HG02970 (cell line): ENCODE results near the gene ACAD8.

Experiments used
- ATAC-seq: cut with Tn5 transposase; IDR thresholded peaks from one replicate; pipeline ENCODE4 v1.9.1; 2021; ENCODE audit warnings: mild to moderate bottlenecking, moderate library complexity, moderate number of reproducible peaks; ENCODE audit not compliant: unreplicated experiment, low FRiP score

The ACAD8 gene

DNA sequence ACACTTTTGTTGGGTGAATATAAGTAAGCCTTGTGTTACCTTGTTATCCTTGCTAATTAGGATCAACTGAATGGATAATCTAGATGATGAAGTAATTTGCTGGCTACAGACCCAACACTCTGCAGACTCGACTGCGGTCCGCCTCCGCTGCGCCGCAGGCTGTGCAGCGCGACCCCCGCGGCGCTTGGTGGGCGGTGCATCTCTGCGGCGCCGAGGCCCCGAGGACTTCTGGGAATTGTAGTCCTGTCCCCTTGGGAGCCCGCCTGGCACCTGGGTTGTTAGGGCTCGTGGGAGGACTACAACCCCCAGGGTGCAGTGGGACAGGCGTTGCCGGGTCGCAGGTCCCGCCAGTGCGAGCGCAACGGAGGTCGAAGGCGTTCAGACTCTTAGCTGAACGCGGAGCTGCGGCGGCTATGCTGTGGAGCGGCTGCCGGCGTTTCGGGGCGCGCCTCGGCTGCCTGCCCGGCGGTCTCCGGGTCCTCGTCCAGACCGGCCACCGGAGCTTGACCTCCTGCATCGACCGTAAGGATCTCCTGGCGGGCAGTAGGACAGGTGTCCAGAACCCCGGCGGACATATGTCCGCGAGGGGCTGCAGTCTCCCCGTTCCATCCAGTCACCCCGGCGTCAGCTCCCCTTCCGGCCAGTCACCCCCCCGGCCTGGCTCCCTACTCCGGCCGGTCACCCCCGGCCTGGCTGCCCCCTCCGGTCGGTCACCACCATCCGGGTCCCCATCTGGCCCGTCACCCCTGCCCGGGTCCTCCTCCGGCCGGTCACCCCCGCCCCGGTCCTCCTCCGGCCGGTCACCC, at the start of gene ACAD8, which contains the start of gene THYN1:
Gene ACAD8, plus strand, starts transcription at position 381 of the 806 bp plus-strand sequence. Its CDS starts 33 bp downstream, at position 414.
Gene THYN1, minus strand, starts transcription at position 165 of the 806 bp plus-strand sequence. CDS start 470 bp downstream, outside the sequence.
- peak; percentile 99 for ATAC-seq

DNA sequence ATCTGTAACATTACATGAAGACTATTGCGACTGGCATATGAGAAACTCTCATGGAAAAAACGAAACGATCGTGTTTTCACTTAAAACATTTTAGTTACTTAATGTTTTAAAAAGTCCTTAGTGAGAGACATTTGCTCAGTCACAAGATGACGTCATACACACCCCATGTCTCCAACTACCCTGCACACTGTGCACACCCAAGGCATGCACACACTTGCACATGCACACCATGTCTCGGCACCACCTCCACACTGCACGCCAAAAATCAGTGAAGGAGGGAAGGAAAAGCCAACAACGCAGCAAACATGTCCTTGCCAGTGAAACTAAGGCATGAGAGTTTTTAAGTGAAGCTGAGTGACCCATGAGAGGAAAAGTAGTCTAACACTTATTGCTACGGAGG, 47.6 kb upstream of the ACAD8 start:
- ATAC-seq = no peak

DNA sequence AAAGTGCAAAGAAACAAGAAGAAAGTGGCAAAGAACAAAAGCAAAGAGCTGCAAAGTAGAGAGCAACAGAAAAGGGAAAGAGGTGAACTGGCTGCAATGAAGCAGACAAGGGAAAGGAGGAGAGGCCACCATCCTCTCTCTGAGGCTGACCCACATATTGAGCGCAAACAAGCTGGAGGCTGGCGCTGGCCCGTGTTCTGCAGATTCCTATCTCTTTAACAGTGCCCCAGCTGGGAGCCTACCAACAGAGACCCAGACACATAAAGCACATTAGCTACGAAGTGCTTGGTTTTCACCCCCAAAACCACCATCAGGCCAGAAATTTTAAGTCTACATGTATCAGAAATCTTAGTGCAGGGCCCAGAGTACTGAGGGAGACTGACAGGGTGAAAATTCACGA, 47.2 kb upstream of the ACAD8 start:
- no peak for ATAC-seq

DNA sequence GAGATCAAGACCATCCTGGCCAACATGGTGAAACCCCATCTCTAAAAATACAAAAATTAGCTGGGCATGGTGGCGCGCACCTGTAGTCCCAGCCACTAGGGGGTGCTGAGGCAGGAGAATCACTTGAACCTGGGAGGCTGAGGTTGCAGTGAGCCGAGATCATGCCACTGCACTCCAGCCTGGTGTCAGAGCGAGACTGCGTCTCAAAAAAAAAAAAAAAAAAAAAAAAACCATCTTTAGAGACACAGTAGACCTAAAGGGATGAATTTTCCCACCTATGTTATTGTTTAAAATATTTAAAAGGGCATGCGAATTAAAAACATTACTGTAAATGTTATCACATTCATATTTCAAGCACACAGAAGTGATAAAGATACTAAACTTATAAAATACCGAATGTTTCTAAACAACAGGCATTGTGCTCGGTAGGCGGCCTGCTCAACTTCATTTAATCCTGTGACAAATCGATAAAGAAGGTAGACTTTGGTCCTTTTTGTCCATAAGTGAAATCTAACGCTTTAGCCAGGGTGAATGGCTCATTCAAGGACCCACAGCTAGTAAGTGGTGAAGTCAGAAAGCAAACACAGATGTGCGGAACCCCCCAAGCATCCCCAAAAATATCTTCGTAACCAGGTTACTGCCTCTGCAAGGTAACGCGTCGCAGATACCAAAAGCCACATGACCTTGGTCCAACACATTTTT, 45.7 kb upstream of the ACAD8 start:
- no peak for ATAC-seq

DNA sequence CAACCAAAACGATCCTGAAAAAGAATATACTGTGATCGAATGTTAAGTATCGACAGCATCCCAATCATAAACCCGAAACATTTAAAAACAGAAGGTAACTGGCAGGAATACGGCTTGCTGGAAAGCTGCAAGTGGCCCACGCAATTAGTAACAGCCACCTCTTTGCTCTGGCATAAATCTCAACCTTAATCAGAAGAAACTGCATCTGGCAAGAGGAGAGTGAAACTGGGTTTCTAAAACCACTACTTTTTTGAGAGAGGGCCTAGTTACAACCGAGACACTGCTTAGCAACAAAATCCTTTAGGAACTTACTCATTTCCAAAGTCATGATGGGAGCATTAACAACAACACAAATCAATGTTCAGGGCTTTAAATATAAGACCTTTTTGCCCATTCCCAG, 37.5 kb upstream of the ACAD8 start:
- no peak for ATAC-seq

DNA sequence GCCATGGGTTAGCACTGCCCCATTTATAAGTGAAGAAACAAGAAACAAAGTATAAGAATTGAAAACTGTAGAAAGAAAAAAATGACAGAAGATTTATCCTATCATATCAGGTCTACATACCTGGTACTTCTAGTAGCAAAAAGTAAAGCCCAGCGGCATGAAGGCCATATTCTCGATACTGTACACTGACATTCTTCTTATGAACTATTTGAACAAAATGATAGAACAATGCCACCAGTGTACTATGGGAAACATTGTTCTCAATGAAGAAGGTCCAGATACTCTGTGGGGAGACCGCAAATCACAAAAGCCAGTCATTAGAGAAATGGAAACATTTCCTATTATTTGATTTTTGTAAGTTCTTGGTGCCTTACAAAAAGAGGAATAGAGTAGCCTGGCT, 36.6 kb upstream of the ACAD8 start:
- ATAC-seq = no peak

DNA sequence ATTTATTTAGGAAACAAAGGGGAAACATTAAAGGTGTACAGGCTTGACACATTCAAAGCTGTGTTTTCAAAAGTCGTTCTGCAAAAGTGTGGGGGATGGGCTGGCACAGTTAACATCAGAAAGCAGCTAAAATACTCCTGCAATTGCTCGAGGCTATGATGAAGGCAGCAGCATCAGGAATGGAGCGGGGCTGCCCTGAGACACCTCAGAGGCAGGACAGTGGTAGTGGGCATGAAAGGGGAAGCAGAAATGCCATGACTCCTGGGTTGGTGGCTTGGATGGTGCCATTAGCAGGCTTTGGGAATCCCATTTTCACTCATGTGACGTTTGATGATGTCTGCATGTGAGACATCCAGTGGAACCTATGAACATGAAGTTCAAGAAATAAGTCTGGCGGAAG, 30.2 kb upstream of the ACAD8 start:
- no peak for ATAC-seq

DNA sequence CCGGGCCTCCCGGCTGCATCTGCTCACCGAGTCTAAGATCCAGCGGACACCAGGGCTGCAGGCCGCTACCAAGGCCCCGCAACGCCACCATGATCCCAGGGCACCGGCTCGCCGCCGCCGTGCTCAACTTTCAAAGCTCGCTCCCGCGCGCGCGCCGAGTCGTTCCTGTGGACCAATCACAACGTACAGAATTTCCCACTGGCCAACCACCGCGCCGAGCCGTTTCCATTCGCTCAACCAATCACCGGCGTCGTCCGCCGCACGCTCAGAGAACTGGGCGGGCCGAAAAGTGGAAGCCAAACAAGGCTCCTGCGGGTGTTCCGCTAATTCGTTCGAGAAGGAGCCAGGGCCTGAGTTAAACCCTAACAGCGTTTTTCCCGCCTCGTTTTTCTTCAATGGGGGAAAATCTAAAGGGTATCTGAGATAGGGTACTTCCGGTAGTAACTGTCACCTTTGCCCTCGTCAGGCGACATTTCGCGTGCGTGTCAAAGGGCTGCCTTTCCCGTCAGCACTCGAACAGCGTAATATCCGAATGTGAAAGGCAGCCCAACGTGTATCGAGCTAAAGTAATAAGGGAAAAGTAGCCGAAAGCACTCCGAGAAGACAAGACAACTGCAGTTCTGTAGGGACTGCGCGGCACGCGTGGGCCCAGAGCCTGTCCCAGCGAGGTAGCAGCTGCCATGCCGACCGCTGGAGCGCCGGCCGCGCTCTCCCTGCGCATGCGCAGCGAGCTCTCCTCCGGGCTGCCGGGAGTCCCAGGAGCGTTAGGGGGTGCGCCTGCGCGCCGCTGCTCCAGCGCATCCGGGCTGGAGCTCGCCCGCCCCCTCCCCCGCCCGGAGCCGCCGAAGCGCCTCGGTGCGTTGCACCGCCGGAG, 29.3 kb upstream of the ACAD8 start, which contains the start of the genes NCAPD3 and VPS26B:
Gene NCAPD3, minus strand, starts transcription at position 132 of the 874 bp plus-strand sequence. Its CDS starts 41 bp downstream, at position 91.
Gene VPS26B, plus strand, starts transcription at position 836 of the 874 bp plus-strand sequence. CDS start 452 bp downstream, outside the sequence.
- ATAC-seq = peak; percentile 78

DNA sequence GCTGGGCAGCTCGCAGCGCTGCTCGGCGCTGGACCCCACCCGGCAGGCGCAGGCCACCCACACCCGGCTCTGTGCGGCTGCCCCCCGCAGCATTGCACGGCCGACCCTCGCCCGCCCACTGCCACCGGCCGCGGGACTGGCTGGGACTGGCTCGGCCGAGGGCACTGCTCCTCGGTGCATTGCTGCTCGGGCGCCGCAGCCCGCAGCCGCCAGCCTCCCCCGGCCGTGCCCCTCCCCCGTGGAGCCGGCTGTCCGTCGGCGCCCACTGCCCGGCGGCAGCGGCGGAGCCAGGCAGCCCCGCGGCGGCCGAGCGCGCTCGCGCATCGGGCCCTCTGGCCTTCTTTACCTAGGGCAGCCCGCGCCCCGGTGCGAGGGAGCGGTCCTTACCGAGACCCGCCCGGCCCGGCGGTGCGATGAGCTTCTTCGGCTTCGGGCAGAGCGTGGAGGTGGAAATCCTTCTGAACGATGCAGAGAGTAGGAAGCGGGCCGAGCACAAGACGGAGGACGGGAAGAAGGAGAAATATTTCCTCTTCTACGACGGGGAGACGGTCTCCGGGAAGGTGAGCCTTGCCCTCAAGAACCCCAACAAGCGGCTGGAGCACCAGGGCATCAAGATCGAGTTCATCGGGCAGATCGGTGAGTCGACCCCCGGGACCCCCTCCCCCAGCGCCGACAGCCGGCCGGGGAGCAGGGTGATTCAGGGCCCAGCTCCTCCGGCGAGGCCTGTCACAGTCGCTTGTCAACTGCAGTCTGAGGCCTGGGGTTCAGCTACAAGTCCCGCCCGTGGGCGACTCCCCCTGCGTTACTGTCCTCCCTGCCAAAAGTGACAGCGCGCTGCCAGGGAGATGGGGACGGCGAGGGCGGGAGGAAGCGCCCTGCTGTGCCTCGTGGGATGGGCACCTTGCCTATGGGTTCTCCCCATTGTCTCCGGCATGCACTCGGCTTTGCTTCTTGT, 28.4 kb upstream of the ACAD8 start:
- no peak for ATAC-seq

DNA sequence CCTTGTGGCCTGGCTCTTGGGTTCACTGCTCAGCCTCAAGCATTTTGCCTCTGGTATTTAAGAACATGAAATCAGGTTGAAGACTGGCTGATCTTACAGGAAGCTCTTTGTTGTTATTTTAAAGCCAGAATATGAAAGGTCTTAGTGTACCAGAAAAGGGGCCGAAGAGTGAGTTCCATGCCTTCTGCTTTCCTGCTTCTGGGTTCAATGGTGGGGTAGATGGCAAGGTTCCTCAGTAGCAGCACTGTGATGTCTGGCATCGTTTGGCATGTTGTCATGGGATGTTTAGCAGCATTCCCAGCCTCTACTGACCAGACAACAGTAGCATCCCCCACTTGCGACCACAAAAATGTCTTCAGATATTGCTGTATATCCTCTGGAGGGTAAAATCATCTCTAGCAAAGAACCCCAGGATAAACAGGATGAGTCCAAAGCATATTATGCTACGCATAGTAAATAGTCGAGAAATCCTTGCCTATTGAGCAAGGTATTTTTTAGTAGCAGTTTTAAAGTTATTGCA, 26.5 kb upstream of the ACAD8 start:
- ATAC-seq = no peak

DNA sequence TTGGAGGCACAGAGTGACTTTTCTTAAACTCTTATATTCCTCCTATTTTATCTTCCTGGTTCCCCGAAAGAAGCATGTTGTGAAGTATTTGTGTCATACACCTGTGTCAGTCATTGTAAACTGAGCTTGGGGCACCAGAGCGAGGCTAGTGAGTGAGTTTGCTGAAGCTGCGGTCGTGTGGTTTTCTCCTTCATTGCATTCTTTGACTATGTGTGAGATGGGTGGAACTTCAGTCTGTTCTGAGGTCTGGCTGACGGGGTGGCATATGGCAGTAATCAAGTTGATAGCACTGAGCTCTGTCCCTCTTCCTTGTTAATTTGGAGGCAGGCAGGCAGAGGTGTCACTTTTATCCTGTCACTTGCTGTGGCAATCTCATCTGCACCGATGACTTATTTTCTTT, 24.7 kb upstream of the ACAD8 start:
- ATAC-seq = peak; percentile 31

DNA sequence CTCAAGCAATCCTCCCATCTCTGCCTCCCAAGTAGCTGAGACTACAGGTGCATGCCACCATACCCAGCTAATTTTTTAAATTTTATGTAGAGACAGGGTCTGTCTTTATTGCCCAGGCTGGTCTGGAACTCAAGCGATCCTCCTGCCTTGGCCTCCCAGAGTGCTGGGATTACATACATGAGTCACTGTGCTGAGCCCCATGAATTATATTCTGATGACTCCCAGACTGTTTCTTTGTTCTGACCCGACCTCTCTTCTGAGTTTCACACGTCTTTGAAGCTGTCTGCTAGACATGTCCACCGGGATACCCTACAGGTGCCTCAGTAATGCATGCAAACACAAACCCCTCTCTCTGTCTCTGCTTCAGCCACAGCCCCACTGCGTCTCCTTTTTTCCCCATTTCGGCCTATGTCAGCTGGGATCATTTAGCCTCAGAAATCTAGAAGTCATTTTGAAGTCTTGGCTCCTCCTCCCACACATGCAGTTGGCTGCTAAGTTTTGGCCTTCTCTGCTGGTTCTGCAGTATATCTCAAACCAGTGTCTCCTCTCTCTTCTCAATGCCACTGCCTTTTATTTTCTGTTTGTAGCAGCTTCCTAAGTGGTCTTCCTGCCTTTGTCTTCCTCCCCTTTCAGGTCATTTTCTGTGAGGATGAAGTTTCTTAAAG, 24.1 kb upstream of the ACAD8 start:
- no peak for ATAC-seq

DNA sequence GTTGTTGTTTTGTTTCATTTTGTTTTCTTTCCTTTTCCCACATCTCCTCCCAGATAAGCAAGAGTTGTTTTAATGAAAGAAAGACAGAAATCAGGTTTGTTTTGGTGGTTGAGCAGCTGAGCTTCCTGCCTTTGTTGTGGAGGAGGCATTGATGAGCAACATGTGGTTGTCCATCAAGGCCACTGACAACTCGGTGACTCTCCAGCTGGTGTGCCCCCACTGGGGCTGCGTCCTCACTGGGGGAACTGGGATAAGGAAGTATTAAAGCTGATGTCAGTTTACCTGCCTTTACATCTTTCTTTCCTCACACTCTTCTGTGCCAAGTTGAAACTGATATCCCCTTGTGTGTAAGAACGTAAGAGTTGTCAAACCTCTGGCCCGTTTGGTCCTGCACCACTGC, 23.0 kb upstream of the ACAD8 start:
- no peak for ATAC-seq

DNA sequence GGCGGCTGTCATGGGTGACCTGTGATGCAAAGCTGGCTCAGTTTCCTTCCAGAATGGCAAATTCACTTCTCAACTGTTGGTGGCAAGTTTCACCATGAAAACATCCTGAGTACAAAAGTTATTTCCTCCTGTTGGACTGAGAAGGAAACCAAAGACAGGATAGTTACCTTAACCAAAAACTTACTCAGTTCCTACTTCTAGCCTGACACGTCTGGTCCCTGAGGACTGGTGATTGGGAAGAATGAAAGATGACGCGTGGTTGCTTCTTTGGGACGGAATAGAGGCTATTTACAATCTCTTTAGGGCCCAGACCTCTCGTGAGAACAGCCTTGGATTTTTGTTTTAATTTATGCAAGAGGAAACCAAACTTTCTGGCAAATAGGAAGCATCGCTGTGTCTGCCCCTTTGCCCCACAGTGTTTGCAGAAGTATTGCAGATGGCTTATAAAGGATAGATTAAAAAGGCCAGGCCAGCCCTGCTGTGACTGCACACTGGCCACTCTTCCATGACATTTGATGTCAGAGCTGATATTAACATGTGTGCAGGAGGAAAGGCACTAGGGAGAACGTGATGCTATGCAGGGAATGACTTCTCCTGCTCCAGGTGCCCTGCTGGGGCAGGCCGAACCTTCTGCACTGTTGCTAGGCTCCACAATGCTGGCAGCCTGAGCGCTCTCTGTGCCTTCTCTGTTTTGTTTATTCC, 21.3 kb upstream of the ACAD8 start:
- no peak for ATAC-seq

DNA sequence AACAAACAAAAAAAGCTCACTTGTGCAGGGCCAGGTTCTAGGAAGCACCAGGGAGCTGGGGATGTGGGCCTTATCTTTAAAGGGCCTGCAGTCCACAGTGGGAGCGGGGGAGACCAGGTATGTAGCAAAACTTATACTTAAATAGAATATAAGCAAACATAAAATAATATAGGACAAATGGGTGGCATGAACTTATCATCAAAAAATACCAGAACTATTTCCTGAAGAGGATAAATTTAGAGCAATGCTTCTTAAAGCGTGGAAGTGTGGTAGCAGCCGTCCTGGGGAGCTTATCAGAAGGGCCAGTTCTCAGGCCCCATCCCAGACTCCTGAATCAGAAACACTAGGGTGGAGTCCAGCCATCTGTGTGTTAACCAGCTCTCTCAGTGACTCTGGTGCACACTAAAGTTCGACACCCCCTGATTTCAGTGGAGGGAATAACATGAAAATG, 19.6 kb upstream of the ACAD8 start:
- ATAC-seq = no peak

DNA sequence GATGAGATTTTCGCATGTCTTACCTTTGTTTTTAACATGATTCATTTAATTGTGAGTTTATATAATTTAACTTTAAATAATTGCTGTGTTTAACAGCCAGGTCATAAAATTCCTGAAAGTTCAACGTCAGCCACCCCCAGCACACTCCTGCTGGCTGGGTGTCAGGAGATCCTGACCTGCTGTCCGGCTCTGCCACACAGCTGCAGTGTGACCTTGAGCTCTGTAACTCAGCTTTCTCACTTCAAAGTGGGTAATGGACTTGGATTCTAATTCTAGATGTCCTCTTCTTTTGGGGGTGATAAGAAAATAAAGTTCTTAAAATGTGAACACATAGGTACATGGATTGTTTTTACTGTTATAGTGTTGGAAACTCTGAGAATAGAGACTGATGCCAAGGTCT, 18.0 kb upstream of the ACAD8 start:
- no peak for ATAC-seq

DNA sequence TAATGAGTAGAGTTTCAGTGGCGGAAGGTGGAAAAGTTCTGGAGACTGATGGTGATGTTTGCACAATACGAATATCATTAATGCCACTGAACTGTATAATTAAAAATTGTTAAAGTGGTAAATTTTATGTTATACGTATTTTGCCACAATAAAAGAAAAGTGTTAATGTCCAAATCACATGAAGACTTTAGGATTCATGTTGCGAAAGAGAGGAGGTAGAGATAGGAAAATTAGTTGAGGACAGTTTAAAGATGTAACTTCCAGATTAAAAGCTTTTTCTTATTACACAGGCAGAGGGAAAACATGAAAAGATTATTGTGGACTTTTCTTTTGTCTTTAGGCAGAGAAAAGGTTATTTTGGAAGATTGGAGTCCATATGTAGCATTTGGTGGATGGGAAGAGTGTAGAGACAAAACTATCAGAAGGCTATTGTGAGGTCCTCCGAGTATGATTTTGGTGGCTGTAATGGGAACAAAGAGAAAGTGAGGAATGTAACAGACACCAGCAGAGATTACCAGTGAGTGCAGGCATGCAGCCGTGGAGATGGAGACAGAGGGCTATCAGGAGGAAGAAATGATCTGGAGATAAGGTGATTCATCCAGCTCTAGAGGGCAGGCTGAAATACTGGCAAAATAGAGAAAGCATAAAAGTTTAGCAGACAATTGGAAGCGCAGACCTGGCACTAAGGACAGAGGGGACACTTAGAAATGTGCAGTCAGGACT, 16.4 kb upstream of the ACAD8 start:
- no peak for ATAC-seq
